Neural progenitor cell (in vitro differentiated cells): ENCODE measurements around the gene TACR3. TPM values are rescaled to one million over a fixed set of nuclear protein-coding genes. Genes with fewer than 3 reads are reported as not detected.
"Not testable (repeated sequence)": the region's sequence is repeated elsewhere in the genome, so short reads cannot be mapped to it uniquely, and the experiment has no call there.

Source experiments
- DNase-seq: peaks from one replicate; pipeline ENCODE4 v3.0.0-alpha.2; 2016; ENCODE audit warnings: low spot score
- H2AFZ ChIP-seq: fragments of 200-600 bp; sonication (generic); replicated peaks from 2 replicates; pipeline ENCODE4 v1.6.1; 2016; ENCODE audit warnings: antibody characterized with exemption
- H3F3A ChIP-seq: fragments of 200-600 bp; sonication (generic); 2 replicates; pipeline ENCODE4 v1.6.1; 2016; ENCODE audit warnings: antibody characterized with exemption, low read depth
- H3K27ac ChIP-seq: fragments of 200-600 bp; sonication (generic); 2 replicates; pipeline ENCODE4 v1.5.1; 2016; ENCODE audit warnings: mild to moderate bottlenecking
- H3K27me3 ChIP-seq: fragments of 200-600 bp; sonication (generic); 2 replicates; pipeline ENCODE4 v1.6.1; 2016; ENCODE audit warnings: mild to moderate bottlenecking, moderate library complexity
- H3K36me3 ChIP-seq: fragments of 200-600 bp; sonication (generic); 2 replicates; pipeline ENCODE4 v1.5.1; 2016
- H3K4me1 ChIP-seq: fragments of 200-600 bp; sonication (generic); 2 replicates; pipeline ENCODE4 v1.6.1; 2016; ENCODE audit warnings: mixed run types
- H3K4me2 ChIP-seq: fragments of 200-600 bp; sonication (generic); 2 replicates; pipeline ENCODE4 v1.6.1; 2016
- H3K4me3 ChIP-seq: fragments of 200-600 bp; sonication (generic); 2 replicates; pipeline ENCODE4 v1.5.1; 2016
- H3K79me2 ChIP-seq: fragments of 200-600 bp; sonication (generic); 2 replicates; pipeline ENCODE4 v1.6.1; 2016; ENCODE audit warnings: low read depth
- H3K9ac ChIP-seq: fragments of 200-600 bp; sonication (generic); 2 replicates; pipeline ENCODE4 v1.6.1; 2016
- H3K9me3 ChIP-seq: fragments of 200-600 bp; sonication (generic); 2 replicates; pipeline ENCODE4 v1.5.1; 2016; ENCODE audit warnings: low read depth
- H4K20me1 ChIP-seq: fragments of 200-600 bp; sonication (generic); 2 replicates; pipeline ENCODE4 v1.6.1; 2016; ENCODE audit warnings: low read depth
- H3K27ac Mint-ChIP-seq: 3 replicates; pipeline ENCODE4 v1.8.0; 2021; ENCODE audit warnings: mixed read lengths
- H3K27me3 Mint-ChIP-seq: 2 replicates; pipeline ENCODE4 v1.8.0; 2022; ENCODE audit warnings: low read depth, mild to moderate bottlenecking, inconsistent platforms, moderate library complexity, mixed read lengths; ENCODE audit not compliant: insufficient read depth
- H3K36me3 Mint-ChIP-seq: 3 replicates; pipeline ENCODE4 v1.8.0; 2021; ENCODE audit warnings: mixed read lengths
- H3K4me1 Mint-ChIP-seq: 3 replicates; pipeline ENCODE4 v1.8.0; 2021; ENCODE audit warnings: mixed read lengths
- H3K4me3 Mint-ChIP-seq: 3 replicates; pipeline ENCODE4 v1.8.0; 2021; ENCODE audit warnings: mild to moderate bottlenecking, moderate library complexity, mixed read lengths
- H3K9me3 Mint-ChIP-seq: 3 replicates; pipeline ENCODE4 v1.8.0; 2020; ENCODE audit warnings: mixed read lengths
- EZH2 ChIP-seq: fragments of 200-600 bp; sonication (generic); IDR thresholded peaks from 2 replicates; pipeline ENCODE4 v1.6.1; 2017; ENCODE audit warnings: antibody characterized with exemption, mild to moderate bottlenecking, moderate library complexity
- EZH2phosphoT487 ChIP-seq: fragments of 200-600 bp; sonication (generic); IDR thresholded peaks from 2 replicates; pipeline ENCODE4 v1.6.1; 2017; ENCODE audit warnings: antibody characterized with exemption
- total RNA-seq: library from RNA; depleted of rRNA; stranded (reverse); fragments of >200 nt; gene quantifications from 2 replicates; pipeline ENCODE4 v1.2.3, GENCODE V29; 2015; ENCODE audit warnings: low replicate concordance
- TF ChIP-seq, protein P1 (sequence below): fragments of 200-600 bp; sonication (generic); IDR thresholded peaks from 2 replicates; pipeline ENCODE4 v1.5.1; 2017; ENCODE audit warnings: antibody characterized with exemption, mild to moderate bottlenecking

The TACR3 gene
- total RNA-seq, 1 donor from 2014 or later: 0.28 TPM

DNA sequence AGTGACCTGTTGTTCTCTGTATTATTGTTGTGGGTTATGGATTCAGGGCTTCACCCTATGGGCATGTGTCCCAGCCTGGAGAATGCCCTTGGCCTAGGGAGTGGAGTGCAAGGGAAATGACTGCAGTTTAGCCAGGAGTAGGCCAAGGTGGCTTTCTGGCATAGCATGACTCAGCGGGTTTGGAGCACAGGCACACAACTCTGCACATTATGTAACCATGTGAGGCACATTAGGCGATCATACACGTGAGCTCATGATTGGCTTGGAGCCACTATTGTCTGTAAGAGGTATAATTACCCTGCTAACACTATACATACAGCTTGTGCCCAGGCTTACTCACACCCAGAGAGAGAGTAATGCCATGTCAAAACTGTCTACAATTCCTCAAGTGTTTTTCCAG lies 35.1 kb upstream of the TACR3 start:
- no peaks in the 10 kb centered on the region for H4K20me1 ChIP-seq
- H3K79me2 ChIP-seq: no peaks in the 10 kb centered on the region
- no peak for DNase-seq
- Mint-ChIP-seq H3K4me3 (no peak overlapping the region), H3K9me3 (no peaks in the 10 kb centered on the region), H3K27ac (no peak overlapping the region), H3K27me3 (no peaks in the 10 kb centered on the region), H3K4me1 (no peaks in the 10 kb centered on the region), H3K36me3 (no peaks in the 10 kb centered on the region)
- no peaks in the 10 kb centered on the region for H3F3A ChIP-seq
- H3K36me3 ChIP-seq: no peaks in the 10 kb centered on the region
- no peaks in the 10 kb centered on the region for H3K27me3 ChIP-seq
- no peaks in the 10 kb centered on the region for H3K9me3 ChIP-seq
- no peak overlapping the region for H3K4me2 ChIP-seq
- H3K27ac ChIP-seq: no peak overlapping the region
- no peak overlapping the region for H3K9ac ChIP-seq
- no peaks in the 10 kb centered on the region for H3K4me1 ChIP-seq
- TF ChIP-seq EZH2 (no peak), EZH2phosphoT487 (no peak)
- TF ChIP-seq, protein P1, sequence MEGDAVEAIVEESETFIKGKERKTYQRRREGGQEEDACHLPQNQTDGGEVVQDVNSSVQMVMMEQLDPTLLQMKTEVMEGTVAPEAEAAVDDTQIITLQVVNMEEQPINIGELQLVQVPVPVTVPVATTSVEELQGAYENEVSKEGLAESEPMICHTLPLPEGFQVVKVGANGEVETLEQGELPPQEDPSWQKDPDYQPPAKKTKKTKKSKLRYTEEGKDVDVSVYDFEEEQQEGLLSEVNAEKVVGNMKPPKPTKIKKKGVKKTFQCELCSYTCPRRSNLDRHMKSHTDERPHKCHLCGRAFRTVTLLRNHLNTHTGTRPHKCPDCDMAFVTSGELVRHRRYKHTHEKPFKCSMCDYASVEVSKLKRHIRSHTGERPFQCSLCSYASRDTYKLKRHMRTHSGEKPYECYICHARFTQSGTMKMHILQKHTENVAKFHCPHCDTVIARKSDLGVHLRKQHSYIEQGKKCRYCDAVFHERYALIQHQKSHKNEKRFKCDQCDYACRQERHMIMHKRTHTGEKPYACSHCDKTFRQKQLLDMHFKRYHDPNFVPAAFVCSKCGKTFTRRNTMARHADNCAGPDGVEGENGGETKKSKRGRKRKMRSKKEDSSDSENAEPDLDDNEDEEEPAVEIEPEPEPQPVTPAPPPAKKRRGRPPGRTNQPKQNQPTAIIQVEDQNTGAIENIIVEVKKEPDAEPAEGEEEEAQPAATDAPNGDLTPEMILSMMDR: no peak
- no peak overlapping the region for H2AFZ ChIP-seq
- no peak overlapping the region for H3K4me3 ChIP-seq

DNA sequence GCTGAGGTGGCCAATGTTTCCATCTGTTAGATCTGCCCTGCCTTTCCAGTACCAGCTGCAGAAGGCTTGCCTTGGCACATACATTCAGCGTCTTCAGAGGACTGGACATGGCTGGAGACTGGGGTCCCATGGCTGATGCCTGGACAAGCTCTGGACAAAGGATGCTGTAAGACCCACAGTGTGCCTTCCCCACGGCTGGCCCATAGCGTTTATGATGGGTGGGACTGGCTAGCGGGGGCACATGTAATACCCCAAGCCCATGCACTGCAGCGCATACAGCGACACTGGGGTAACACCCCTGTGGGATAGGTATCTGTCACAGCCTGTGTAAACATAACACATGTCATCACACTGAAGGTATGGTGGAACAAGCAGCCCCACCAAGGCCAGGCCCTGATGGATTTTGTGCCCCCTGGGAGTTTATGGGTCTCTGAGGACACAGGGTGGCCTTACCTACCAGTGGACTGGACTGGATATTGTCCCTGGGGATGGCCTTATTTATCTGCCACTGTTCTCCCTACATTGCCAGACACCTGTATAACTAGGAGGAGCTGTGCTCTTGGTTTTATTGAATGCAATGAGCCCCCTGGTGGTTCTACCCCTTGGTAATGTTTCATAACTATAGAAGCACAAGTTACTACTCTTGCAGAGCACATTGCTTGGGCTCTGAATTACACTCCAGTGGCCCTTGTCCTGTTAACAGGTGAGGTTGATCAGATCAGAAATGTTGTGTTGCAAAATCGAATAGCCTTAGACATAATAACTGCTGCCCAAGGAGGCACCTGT lies 34.3 kb upstream of the TACR3 start:
- no peaks in the 10 kb centered on the region for H3K27me3 Mint-ChIP-seq
- Histone ChIP-seq H3K79me2 (no peaks in the 10 kb centered on the region), H3K27me3 (no peaks in the 10 kb centered on the region), H3K4me3 (no peak overlapping the region), H4K20me1 (no peaks in the 10 kb centered on the region), H3K9ac (no peak overlapping the region), H3K36me3 (no peaks in the 10 kb centered on the region), H3F3A (no peaks in the 10 kb centered on the region), H3K27ac (no peak overlapping the region), H3K4me1 (no peaks in the 10 kb centered on the region), H2AFZ (no peak overlapping the region), H3K9me3 (no peaks in the 10 kb centered on the region), H3K4me2 (no peak overlapping the region)
- DNase-seq: no peak
- TF ChIP-seq, protein P1: no peak
- TF ChIP-seq EZH2 (no peak), EZH2phosphoT487 (no peak)
- no peaks in the 10 kb centered on the region for H3K9me3 Mint-ChIP-seq
- H3K4me1 Mint-ChIP-seq: no peaks in the 10 kb centered on the region
- H3K27ac Mint-ChIP-seq: no peak overlapping the region
- no peak overlapping the region for H3K4me3 Mint-ChIP-seq
- H3K36me3 Mint-ChIP-seq: no peaks in the 10 kb centered on the region

GRCh38 chr4:103723150-103723549 lies 3.4 kb upstream of the TACR3 start:
- H3K36me3 ChIP-seq, H2AFZ ChIP-seq, H3F3A ChIP-seq, H3K79me2 ChIP-seq, H3K36me3 Mint-ChIP-seq, H3K9ac ChIP-seq, H3K27ac ChIP-seq, H3K27ac Mint-ChIP-seq, DNase-seq, H3K9me3 ChIP-seq, H3K9me3 Mint-ChIP-seq, H4K20me1 ChIP-seq, H3K4me2 ChIP-seq, H3K4me3 ChIP-seq, H3K27me3 Mint-ChIP-seq, H3K4me1 ChIP-seq, H3K4me3 Mint-ChIP-seq, H3K4me1 Mint-ChIP-seq: not testable (repeated sequence)
- H3K27me3 ChIP-seq: peaks cover 36% of the 10 kb centered on the region

- no peak overlapping the region for H3K9ac ChIP-seq
- no peak overlapping the region for H3K4me2 ChIP-seq
- H3K79me2 ChIP-seq: no peaks in the 10 kb centered on the region
- Mint-ChIP-seq H3K4me1 (no peaks in the 10 kb centered on the region), H3K4me3 (no peak overlapping the region), H3K36me3 (no peaks in the 10 kb centered on the region), H3K9me3 (no peaks in the 10 kb centered on the region), H3K27me3 (peaks cover 4% of the 10 kb centered on the region), H3K27ac (no peak overlapping the region)
- H3K9me3 ChIP-seq: no peaks in the 10 kb centered on the region
- peaks cover 6% of the 10 kb centered on the region for H3K4me1 ChIP-seq
- TF ChIP-seq EZH2phosphoT487 (no peak), EZH2 (no peak)
- TF ChIP-seq, protein P1: no peak
- no peak overlapping the region for H3K27ac ChIP-seq
- no peaks in the 10 kb centered on the region for H4K20me1 ChIP-seq
- no peak for DNase-seq
- no peaks in the 10 kb centered on the region for H3K36me3 ChIP-seq
- H2AFZ ChIP-seq: no peak overlapping the region
- no peak overlapping the region for H3K4me3 ChIP-seq
- peaks cover 44% of the 10 kb centered on the region for H3K27me3 ChIP-seq
- no peaks in the 10 kb centered on the region for H3F3A ChIP-seq
Measured at GRCh38 chr4:103721251-103721650, 1.5 kb upstream of the TACR3 start.
